GM12891 (cell line): ENCODE data around the gene SORL1.

Experiments
- POLR2A ChIP-seq: IDR thresholded peaks from 2 replicates; pipeline ENCODE4 v1.6.1; 2011; ENCODE audit warnings: low read depth, low read length, control low read depth
- POLR2AphosphoS5 ChIP-seq: IDR thresholded peaks from 2 replicates; pipeline ENCODE4 v1.6.1; 2011; ENCODE audit warnings: low read depth, low read length, control low read depth
- POU2F2 ChIP-seq: IDR thresholded peaks from 2 replicates; pipeline ENCODE4 v1.6.1; 2011; ENCODE audit warnings: low read depth, mild to moderate bottlenecking, control low read depth, low read length, moderate library complexity
- TAF1 ChIP-seq: IDR thresholded peaks from 2 replicates; pipeline ENCODE4 v1.6.1; 2011; ENCODE audit warnings: low read depth, low read length, control low read depth

DNA sequence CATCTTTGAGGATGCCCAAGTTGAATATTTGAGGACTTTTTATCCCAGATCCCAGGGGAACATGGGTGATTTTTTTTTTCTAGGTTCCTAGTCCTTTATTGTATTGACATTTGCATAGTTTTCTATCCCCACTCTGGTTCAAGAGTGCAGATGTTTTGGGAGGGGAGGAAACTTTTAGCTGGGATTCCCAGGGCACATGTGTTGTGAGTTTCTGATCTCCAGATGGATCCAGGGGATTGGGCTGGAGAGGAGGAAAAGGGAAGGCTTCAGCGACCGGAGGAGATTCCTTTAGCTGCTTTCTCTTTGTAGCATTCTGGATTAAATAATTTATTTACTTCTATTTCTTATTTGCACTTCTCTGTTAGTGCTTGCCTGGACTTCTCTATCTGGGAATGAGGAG lies 15.4 kb downstream of the SORL1 start:
- no peak for TF ChIP-seq POU2F2
- no peak for TF ChIP-seq POLR2A
- no peak for TF ChIP-seq POLR2AphosphoS5
- TF ChIP-seq TAF1, result no peak
